Memory B cell (primary cell): Measurements from ENCODE around the gene CPSF2.
"Not testable (repeated sequence)": the region's sequence is repeated elsewhere in the genome, so short reads cannot be mapped to it uniquely, and the experiment has no call there.

ENCODE experiments used
- ATAC-seq: fragments of 150-1000 bp; cut with Tn5 transposase; 2 replicates; pipeline ENCODE4 v1.10.0; 2021; ENCODE audit warnings: low read depth, mild to moderate bottlenecking, moderate library complexity
- DNase-seq, 2 donors: peaks; one replicate each; pipeline ENCODE4 v3.0.0; 2022; ENCODE audit warnings: low spot score in 2 of 2
- H3K27ac Mint-ChIP-seq: one replicate; pipeline ENCODE4 v1.8.0; 2022; ENCODE audit warnings: mild to moderate bottlenecking, moderate library complexity, mixed read lengths
- H3K27me3 Mint-ChIP-seq: one replicate; pipeline ENCODE4 v1.8.0; 2022; ENCODE audit warnings: mixed read lengths
- H3K36me3 Mint-ChIP-seq: one replicate; pipeline ENCODE4 v1.8.0; 2022; ENCODE audit warnings: mild to moderate bottlenecking, mixed read lengths
- H3K4me1 Mint-ChIP-seq: one replicate; pipeline ENCODE4 v1.8.0; 2022; ENCODE audit warnings: mixed read lengths
- H3K4me3 Mint-ChIP-seq: one replicate; pipeline ENCODE4 v1.8.0; 2022; ENCODE audit warnings: mild to moderate bottlenecking, moderate library complexity, mixed read lengths
- H3K9me3 Mint-ChIP-seq: one replicate; pipeline ENCODE4 v1.8.0; 2022; ENCODE audit warnings: mixed read lengths

The CPSF2 gene

GRCh38 chr14:92185559-92185958, 63.8 kb downstream of the CPSF2 start:
- Mint-ChIP-seq H3K36me3 (peaks cover 6% of the 10 kb centered on the region), H3K27ac (no peak overlapping the region), H3K4me3 (no peak overlapping the region), H3K4me1 (no peaks in the 10 kb centered on the region), H3K9me3 (peaks cover 6% of the 10 kb centered on the region), H3K27me3 (peaks cover 4% of the 10 kb centered on the region)
- no peak for ATAC-seq
- DNase-seq, result no peak

GRCh38 chr14:92187616-92188015, 65.8 kb downstream of the CPSF2 start:
- H3K36me3 Mint-ChIP-seq, DNase-seq, H3K9me3 Mint-ChIP-seq, H3K27ac Mint-ChIP-seq, H3K27me3 Mint-ChIP-seq, ATAC-seq, H3K4me3 Mint-ChIP-seq, H3K4me1 Mint-ChIP-seq: not testable (repeated sequence)

GRCh38 chr14:92190768-92191167, 69.0 kb downstream of the CPSF2 start:
- Mint-ChIP-seq H3K27ac (no peak overlapping the region), H3K9me3 (peaks cover 6% of the 10 kb centered on the region), H3K4me1 (no peaks in the 10 kb centered on the region), H3K36me3 (peaks cover 5% of the 10 kb centered on the region), H3K4me3 (no peak overlapping the region), H3K27me3 (peaks cover 3% of the 10 kb centered on the region)
- ATAC-seq (no peak), DNase-seq (no peak)

- peaks cover 1% of the 10 kb centered on the region for H3K9me3 Mint-ChIP-seq
- no peaks in the 10 kb centered on the region for H3K36me3 Mint-ChIP-seq
- no peaks in the 10 kb centered on the region for H3K4me1 Mint-ChIP-seq
- no peak overlapping the region for H3K27ac Mint-ChIP-seq
- no peak overlapping the region for H3K4me3 Mint-ChIP-seq
- H3K27me3 Mint-ChIP-seq, result peaks cover 7% of the 10 kb centered on the region
- ATAC-seq (no peak), DNase-seq (no peak)
These were observed 77.0 kb downstream of the CPSF2 start for GRCh38 chr14:92198804-92199203.

GRCh38 chr14:92199763-92200162, 78.0 kb downstream of the CPSF2 start:
- Mint-ChIP-seq H3K4me1 (no peaks in the 10 kb centered on the region), H3K27me3 (peaks cover 9% of the 10 kb centered on the region), H3K4me3 (no peak overlapping the region), H3K36me3 (no peaks in the 10 kb centered on the region), H3K27ac (no peak overlapping the region), H3K9me3 (peaks cover 1% of the 10 kb centered on the region)
- ATAC-seq, result no peak
- no peak for DNase-seq

GRCh38 chr14:92203116-92203515, 81.3 kb downstream of the CPSF2 start:
- Mint-ChIP-seq H3K9me3 (peaks cover 1% of the 10 kb centered on the region), H3K27ac (no peak overlapping the region), H3K36me3 (no peaks in the 10 kb centered on the region), H3K27me3 (peaks cover 20% of the 10 kb centered on the region), H3K4me1 (no peaks in the 10 kb centered on the region), H3K4me3 (no peak overlapping the region)
- ATAC-seq (no peak), DNase-seq (no peak)

GRCh38 chr14:92204792-92205191, 83.0 kb downstream of the CPSF2 start:
- Mint-ChIP-seq H3K27me3 (peaks cover 20% of the 10 kb centered on the region), H3K27ac (no peak overlapping the region), H3K36me3 (no peaks in the 10 kb centered on the region), H3K4me3 (no peak overlapping the region), H3K4me1 (no peaks in the 10 kb centered on the region), H3K9me3 (peaks cover 1% of the 10 kb centered on the region)
- no peak for ATAC-seq
- no peak for DNase-seq

- no peak overlapping the region for H3K4me3 Mint-ChIP-seq
- H3K27ac Mint-ChIP-seq, result no peak overlapping the region
- no peak for ATAC-seq
- peaks cover 22% of the 10 kb centered on the region for H3K27me3 Mint-ChIP-seq
- DNase-seq, result no peak
- peaks cover 4% of the 10 kb centered on the region for H3K9me3 Mint-ChIP-seq
- no peaks in the 10 kb centered on the region for H3K4me1 Mint-ChIP-seq
- no peaks in the 10 kb centered on the region for H3K36me3 Mint-ChIP-seq
These were observed 85.5 kb downstream of the CPSF2 start for GRCh38 chr14:92207012-92207927.

- ATAC-seq (no peak), DNase-seq (no peak)
- H3K4me3 Mint-ChIP-seq, result no peak overlapping the region
- H3K36me3 Mint-ChIP-seq, result no peaks in the 10 kb centered on the region
- H3K4me1 Mint-ChIP-seq, result no peaks in the 10 kb centered on the region
- no peak overlapping the region for H3K27ac Mint-ChIP-seq
- peaks cover 22% of the 10 kb centered on the region for H3K27me3 Mint-ChIP-seq
- peaks cover 4% of the 10 kb centered on the region for H3K9me3 Mint-ChIP-seq
These were observed 86.1 kb downstream of the CPSF2 start for GRCh38 chr14:92207928-92208265.

GRCh38 chr14:92209141-92209540, 87.4 kb downstream of the CPSF2 start:
- Mint-ChIP-seq H3K4me1 (no peaks in the 10 kb centered on the region), H3K27ac (no peak overlapping the region), H3K36me3 (no peaks in the 10 kb centered on the region), H3K4me3 (no peak overlapping the region), H3K9me3 (peaks cover 8% of the 10 kb centered on the region), H3K27me3 (peaks cover 22% of the 10 kb centered on the region)
- ATAC-seq, result no peak
- no peak for DNase-seq

GRCh38 chr14:92213125-92213524, 91.4 kb downstream of the CPSF2 start:
- DNase-seq, H3K36me3 Mint-ChIP-seq, H3K4me3 Mint-ChIP-seq, H3K9me3 Mint-ChIP-seq, H3K4me1 Mint-ChIP-seq, ATAC-seq, H3K27ac Mint-ChIP-seq, H3K27me3 Mint-ChIP-seq: not testable (repeated sequence)

- DNase-seq (no peak), ATAC-seq (no peak)
- H3K9me3 Mint-ChIP-seq, result peaks cover 10% of the 10 kb centered on the region
- no peaks in the 10 kb centered on the region for H3K36me3 Mint-ChIP-seq
- H3K4me1 Mint-ChIP-seq, result no peaks in the 10 kb centered on the region
- peaks cover 5% of the 10 kb centered on the region for H3K27me3 Mint-ChIP-seq
- H3K4me3 Mint-ChIP-seq, result no peak overlapping the region
- H3K27ac Mint-ChIP-seq, result no peak overlapping the region
These were observed 93.8 kb downstream of the CPSF2 start for GRCh38 chr14:92215579-92215978.

GRCh38 chr14:92217936-92218335, 96.2 kb downstream of the CPSF2 start:
- Mint-ChIP-seq H3K27me3 (peaks cover 5% of the 10 kb centered on the region), H3K4me1 (no peaks in the 10 kb centered on the region)
- ATAC-seq, result no peak

More at GRCh38 chr14:92217936-92218335, 96.2 kb downstream of the CPSF2 start:
- peaks cover 6% of the 10 kb centered on the region for H3K9me3 Mint-ChIP-seq
- H3K27ac Mint-ChIP-seq, result no peak overlapping the region
- no peak overlapping the region for H3K4me3 Mint-ChIP-seq
- no peak for DNase-seq
- H3K36me3 Mint-ChIP-seq, result no peaks in the 10 kb centered on the region
